Spleen (tissue), 11 donors: Measurements from ENCODE around the gene SOX6. TPM values are rescaled to one million over a fixed set of nuclear protein-coding genes. Genes with fewer than 3 reads are reported as not detected.

Experiments
- DNase-seq: peaks from one replicate; pipeline ENCODE4 v3.0.0-alpha.2; 2020
- H3K27ac ChIP-seq, 8 donors: fragments of 200-600 bp; sonication (generic) in 7 of 8; 1 replicate in 4 of 8; 2 replicates in 4 of 8; pipeline versions ENCODE4 v1.5.0 to v1.8.0; 2016 to 2021; ENCODE audit warnings: inconsistent platforms in 4 of 8, mild to moderate bottlenecking in 4 of 8, moderate library complexity in 1 of 8
- H3K27me3 ChIP-seq, 7 donors: fragments of 200-600 bp; sonication (generic) in 6 of 7; replicated peaks in 1 of 7; 1 replicate in 4 of 7; 2 replicates in 3 of 7; pipeline versions ENCODE4 v1.5.0 to v1.8.0; 2016 to 2021; ENCODE audit warnings: inconsistent platforms in 3 of 7, mild to moderate bottlenecking in 1 of 7
- H3K36me3 ChIP-seq, 6 donors: fragments of 200-600 bp; sonication (generic) in 5 of 6; 1 replicate in 4 of 6; 2 replicates in 2 of 6; pipeline versions ENCODE4 v1.5.0 to v1.8.0; 2016 to 2021; ENCODE audit warnings: inconsistent platforms in 2 of 6
- H3K4me1 ChIP-seq, 6 donors: fragments of 200-600 bp; sonication (generic) in 5 of 6; 1 replicate in 3 of 6; 2 replicates in 3 of 6; pipeline versions ENCODE4 v1.5.0 to v1.8.0; 2016 to 2021; ENCODE audit warnings: inconsistent platforms in 3 of 6
- H3K4me3 ChIP-seq, 8 donors: fragments of 200-600 bp; sonication (generic) in 7 of 8; 1 replicate in 4 of 8; 2 replicates in 4 of 8; pipeline versions ENCODE4 v1.5.0 to v1.8.0; 2016 to 2021; ENCODE audit warnings: inconsistent platforms in 4 of 8, mild to moderate bottlenecking in 4 of 8, moderate library complexity in 2 of 8
- H3K9me3 ChIP-seq, 8 donors: fragments of 200-600 bp; sonication (generic) in 7 of 8; 1 replicate in 4 of 8; 2 replicates in 4 of 8; pipeline versions ENCODE4 v1.5.0 to v1.8.0; 2016 to 2021; ENCODE audit warnings: inconsistent platforms in 4 of 8
- POLR2A ChIP-seq, 3 donors: fragments of 450-650 bp; IDR thresholded peaks; one replicate each; pipeline ENCODE4 v1.5.1; 2017; ENCODE audit warnings: antibody characterized with exemption in 3 of 3, mild to moderate bottlenecking in 1 of 3
- POLR2AphosphoS5 ChIP-seq, 3 donors: sonication (generic); formaldehyde crosslinking; IDR thresholded peaks; one replicate each; pipeline ENCODE4 v1.5.1; 2017; ENCODE audit warnings: antibody characterized with exemption in 3 of 3
- WGBS, 5 donors: extraction: QIAGEN DNeasy Blood & Tissue Kit in 3 of 5; methylation state at CpG; one replicate each; pipeline versions ENCODE4 v1.1.5 to v1.1.7; 2013 to 2018; 5-methylcytosine and 5-hydroxymethylcytosine counted together
- intact Hi-C: fragments of 100-400 bp; cut with DNase I; formaldehyde crosslinking; loops from one replicate; pipeline ENCODE4 v1.15.0; 2023; ENCODE audit warnings: low total_unique reads
- polyA plus RNA-seq, 3 donors: library from polyadenylated mRNA; stranded (reverse); fragments of 200-250 nt; gene quantifications; one replicate each; pipeline ENCODE4 v1.2.1, GENCODE V29; 2013
- total RNA-seq, 7 donors: library from RNA; depleted of rRNA in 3 of 7; stranded (reverse); fragments of >200 nt in 3 of 7; fragmentation: NEBNext Ultra II Directional in 4 of 7; extraction: Animal tissue kit (Norgen Biotek cat#: 25700) in 4 of 7; gene quantifications; one replicate each; pipeline versions ENCODE4 v1.1.0 to v1.2.1, GENCODE V29; 2016 to 2021
- TF ChIP-seq, protein P1 (sequence below), 11 experiments: fragments of 200-600 bp in 7 of 11; fragments of 450-650 bp in 4 of 11; sonication (generic) in 4 of 11; IDR thresholded peaks in 8 of 11; conservative IDR thresholded peaks in 3 of 11; 1 replicate in 7 of 11; 2 replicates in 4 of 11; pipeline versions ENCODE4 v1.4.0 to v1.8.0; 2016 to 2021; ENCODE audit warnings: antibody characterized with exemption in 11 of 11, inconsistent platforms in 4 of 11, mild to moderate bottlenecking in 1 of 11
- donor health status: healthy with polysubstance abuse.
- donor health status: DM: no; HTN: no; CAD: no; lungs with moderate emphysema.
- donor health status: DM: no; HTN: no; CAD: no.
- donor health status: Bipolar disorder and iron deficiency.
- donor health status: healthy.
- donor health status: DM: no; HTN: no; CAD: no.
- donor health status: DM: yes; HTN: yes; CAD: no.

Gene SOX6
- total and polyA plus RNA-seq, 10 donors: 0.11 to 12.4 (median 3.7) TPM

DNA sequence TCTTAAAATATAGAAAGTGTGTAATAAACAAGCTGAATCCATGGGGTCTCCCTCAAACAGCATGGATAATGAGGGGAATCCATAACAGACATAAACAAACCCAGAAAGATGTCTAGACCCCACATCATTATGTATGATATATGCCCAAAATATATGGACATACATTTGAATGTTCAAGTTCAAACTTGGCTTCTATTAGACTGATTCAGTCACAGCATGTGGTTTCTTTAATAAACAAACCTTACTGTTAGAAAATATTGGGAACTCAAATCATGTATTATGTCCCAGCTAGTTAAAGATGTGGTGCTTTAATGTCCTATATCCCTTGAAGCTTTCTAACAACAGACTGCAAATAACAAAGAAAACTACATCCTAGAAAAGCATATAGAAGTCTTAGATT is 228.6 kb downstream of the SOX6 start:
- no peak for TF ChIP-seq POLR2AphosphoS5 (IDR thresholded peaks at IDR 0.05)
- no peak for TF ChIP-seq POLR2A (IDR thresholded peaks at IDR 0.05)
- TF ChIP-seq, protein P1, sequence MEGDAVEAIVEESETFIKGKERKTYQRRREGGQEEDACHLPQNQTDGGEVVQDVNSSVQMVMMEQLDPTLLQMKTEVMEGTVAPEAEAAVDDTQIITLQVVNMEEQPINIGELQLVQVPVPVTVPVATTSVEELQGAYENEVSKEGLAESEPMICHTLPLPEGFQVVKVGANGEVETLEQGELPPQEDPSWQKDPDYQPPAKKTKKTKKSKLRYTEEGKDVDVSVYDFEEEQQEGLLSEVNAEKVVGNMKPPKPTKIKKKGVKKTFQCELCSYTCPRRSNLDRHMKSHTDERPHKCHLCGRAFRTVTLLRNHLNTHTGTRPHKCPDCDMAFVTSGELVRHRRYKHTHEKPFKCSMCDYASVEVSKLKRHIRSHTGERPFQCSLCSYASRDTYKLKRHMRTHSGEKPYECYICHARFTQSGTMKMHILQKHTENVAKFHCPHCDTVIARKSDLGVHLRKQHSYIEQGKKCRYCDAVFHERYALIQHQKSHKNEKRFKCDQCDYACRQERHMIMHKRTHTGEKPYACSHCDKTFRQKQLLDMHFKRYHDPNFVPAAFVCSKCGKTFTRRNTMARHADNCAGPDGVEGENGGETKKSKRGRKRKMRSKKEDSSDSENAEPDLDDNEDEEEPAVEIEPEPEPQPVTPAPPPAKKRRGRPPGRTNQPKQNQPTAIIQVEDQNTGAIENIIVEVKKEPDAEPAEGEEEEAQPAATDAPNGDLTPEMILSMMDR (IDR thresholded peaks at IDR 0.05 in 8 of 11, conservative IDR thresholded peaks at IDR 0.05 in 3 of 11): no peak

DNA sequence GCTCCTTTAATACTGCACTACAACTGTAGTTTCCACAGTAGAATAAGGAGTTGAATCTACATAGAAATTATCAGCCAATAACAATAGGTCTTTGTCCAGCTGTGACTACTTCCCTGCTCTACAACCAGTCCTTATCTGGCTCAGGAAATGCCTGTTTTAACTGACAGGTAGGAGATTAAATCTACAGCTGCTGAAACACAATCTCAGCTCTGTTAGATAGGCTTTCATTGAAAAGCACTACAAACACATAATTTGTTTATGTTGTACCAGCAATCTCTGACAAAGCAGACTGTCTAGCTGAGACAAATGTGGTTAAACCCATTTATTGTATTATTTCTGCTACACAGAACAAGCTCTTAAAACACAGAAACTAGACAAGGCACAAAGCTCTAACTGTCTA is 230.0 kb downstream of the SOX6 start:
- Histone ChIP-seq H3K36me3 (no peaks in the 10 kb centered on the region), H3K9me3 (peaks cover 0 to 4% (median 0%) of the 10 kb centered on the region in 8 donors), H3K4me3 (no peak overlapping the region), H3K27ac (no peak overlapping the region), H3K27me3 (no peaks in the 10 kb centered on the region), H3K4me1 (no peaks in the 10 kb centered on the region)
- no peak for DNase-seq
- intact Hi-C loops: no loop called here
- TF ChIP-seq, protein P1 (IDR thresholded peaks at IDR 0.05 in 8 of 11, conservative IDR thresholded peaks at IDR 0.05 in 3 of 11): no peak
- no peak for TF ChIP-seq POLR2A (IDR thresholded peaks at IDR 0.05)
- TF ChIP-seq POLR2AphosphoS5 (IDR thresholded peaks at IDR 0.05): no peak

More for the DNA sequence above, 228.6 kb downstream of the SOX6 start:
- no peak for DNase-seq
- Histone ChIP-seq H3K4me3 (no peak overlapping the region), H3K36me3 (no peaks in the 10 kb centered on the region), H3K4me1 (no peaks in the 10 kb centered on the region), H3K9me3 (peaks cover 0 to 6% (median 2%) of the 10 kb centered on the region in 8 donors), H3K27ac (no peak overlapping the region), H3K27me3 (no peaks in the 10 kb centered on the region)
- intact Hi-C loops: no loop called here

DNA sequence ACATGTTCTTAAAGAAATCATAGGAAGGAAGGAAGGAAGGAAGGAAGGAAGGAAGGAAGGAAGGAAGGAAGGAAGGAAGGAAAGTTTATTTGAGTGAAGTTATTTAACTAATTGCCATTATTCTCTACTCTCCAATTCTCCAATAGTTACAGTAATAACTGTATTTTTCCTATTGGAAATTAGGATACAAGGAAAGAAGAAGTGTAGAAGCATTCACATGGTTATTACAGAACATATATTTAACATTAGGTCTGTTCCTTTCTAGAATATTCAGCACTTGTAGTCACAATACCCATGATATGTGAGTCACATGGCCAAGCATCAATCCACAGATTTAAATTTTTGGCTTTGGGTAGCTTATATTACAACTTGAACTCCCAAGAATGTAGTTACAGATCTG is 230.6 kb downstream of the SOX6 start:
- DNase-seq: no peak
- Histone ChIP-seq H3K36me3 (no peaks in the 10 kb centered on the region), H3K9me3 (no peaks in the 10 kb centered on the region), H3K4me1 (no peaks in the 10 kb centered on the region), H3K27me3 (no peaks in the 10 kb centered on the region), H3K4me3 (no peak overlapping the region), H3K27ac (no peak overlapping the region)
- no peak for TF ChIP-seq POLR2AphosphoS5 (IDR thresholded peaks at IDR 0.05)
- TF ChIP-seq, protein P1 (IDR thresholded peaks at IDR 0.05 in 8 of 11, conservative IDR thresholded peaks at IDR 0.05 in 3 of 11): no peak
- no peak for TF ChIP-seq POLR2A (IDR thresholded peaks at IDR 0.05)
- intact Hi-C loops: no loop called here

DNA sequence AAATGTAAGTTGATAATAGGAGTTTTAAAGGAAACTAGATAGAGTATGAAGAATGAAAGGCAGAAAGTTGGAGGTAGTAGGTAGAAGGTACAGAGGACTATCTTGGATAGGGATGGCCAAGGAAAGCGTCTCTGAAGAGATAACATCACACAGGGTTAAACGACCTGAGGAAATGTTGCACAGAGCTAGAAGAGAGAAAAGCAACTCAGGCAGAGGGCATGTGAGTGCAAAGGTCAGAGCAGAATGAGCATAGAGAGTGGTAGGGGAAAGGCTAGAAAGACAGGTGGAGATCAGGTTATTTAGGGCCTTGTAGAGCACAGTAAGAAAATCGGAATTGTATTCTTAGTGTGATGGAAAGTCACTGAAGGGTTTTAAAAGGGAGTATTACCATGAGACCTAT is 232.0 kb downstream of the SOX6 start:
- no peaks in the 10 kb centered on the region for H3K4me1 ChIP-seq
- no peak for TF ChIP-seq POLR2A (IDR thresholded peaks at IDR 0.05)
- TF ChIP-seq, protein P1 (IDR thresholded peaks at IDR 0.05 in 8 of 11, conservative IDR thresholded peaks at IDR 0.05 in 3 of 11): no peak
- intact Hi-C loops: no loop called here
- H3K4me3 ChIP-seq: no peak overlapping the region
- no peaks in the 10 kb centered on the region for H3K27me3 ChIP-seq
- no peak for DNase-seq
- no peaks in the 10 kb centered on the region for H3K36me3 ChIP-seq
- no peak overlapping the region for H3K27ac ChIP-seq
- 72 to 86% (median 77%) methylated on average over 3 of the region's 3 CpGs for WGBS, 5 donors
- H3K9me3 ChIP-seq: no peaks in the 10 kb centered on the region
